Panc1 (cell line): ENCODE measurements around the gene FBXL16. TPM values are rescaled to one million over a fixed set of nuclear protein-coding genes. Genes with fewer than 3 reads are reported as not detected.
A peak's percentile ranks its signal among the peaks of the same experiment; 100 is the strongest.

Experiments
- ATAC-seq: fragments of 200-7000 bp; cut with Tn5 transposase; 2 replicates; pipeline ENCODE4 v1.9.1; 2020; ENCODE audit warnings: mild to moderate bottlenecking, moderate library complexity
- BruUV-seq: library from RNA; stranded (reverse); fragments of 400-500 nt; replicated peaks from 2 replicates; lab custom pipeline; 2021; lab: Mats Ljungman, UMichigan
- CTCF ChIA-PET: fragments of 300-600 bp; sonication (Branson Sonifier 250); formaldehyde crosslinking; loops from one replicate; lab custom pipeline; 2022; ENCODE audit warnings: antibody characterized with exemption; lab: Charles Lee
- POLR2A ChIA-PET: fragments of 300-600 bp; sonication (Branson Sonifier 250); formaldehyde crosslinking; loops from one replicate; lab custom pipeline; 2022; ENCODE audit warnings: antibody characterized with exemption; lab: Charles Lee
- DNase-seq: peaks from one replicate; pipeline ENCODE4 v3.0.0-alpha.2; 2010; ENCODE audit warnings: low read depth, low spot score
- H3K27ac ChIP-seq: 2 replicates; pipeline ENCODE4 v1.5.1; 2011; ENCODE audit warnings: mild to moderate bottlenecking, low read length, inconsistent platforms
- H3K27me3 ChIP-seq: fragments of 200-500 bp; sonication (Bioruptor generic); 2 replicates; pipeline ENCODE4 v1.6.0; 2014; ENCODE audit warnings: low read length, inconsistent platforms; ENCODE audit not compliant: control insufficient read depth, insufficient read depth
- H3K36me3 ChIP-seq: fragments of 200-500 bp; sonication (Bioruptor generic); 2 replicates; pipeline ENCODE4 v1.5.1; 2014; ENCODE audit warnings: inconsistent platforms, mild to moderate bottlenecking, low read length, moderate library complexity; ENCODE audit not compliant: control insufficient read depth, insufficient read depth
- H3K4me1 ChIP-seq: 2 replicates; pipeline ENCODE4 v1.5.1; 2011; ENCODE audit warnings: inconsistent platforms, mild to moderate bottlenecking, low read length, moderate library complexity; ENCODE audit not compliant: control insufficient read depth, insufficient read depth
- H3K4me3 ChIP-seq, 2 experiments: 2 replicates each; pipeline ENCODE4 v1.5.1; 2011 to 2012; ENCODE audit warnings: low read depth in 2 of 2, low read length in 2 of 2, mild to moderate bottlenecking in 2 of 2, inconsistent platforms in 1 of 2, moderate library complexity in 1 of 2
- H3K9me3 ChIP-seq: fragments of 200-500 bp; sonication (Bioruptor generic); 2 replicates; pipeline ENCODE4 v1.5.1; 2014; ENCODE audit warnings: low read depth, mild to moderate bottlenecking, inconsistent platforms, low read length, moderate library complexity; ENCODE audit not compliant: control insufficient read depth, insufficient read depth
- CTCF ChIP-seq: fragments of 450-650 bp; IDR thresholded peaks from 2 replicates; pipeline ENCODE4 v1.5.1; 2017; ENCODE audit warnings: mild to moderate bottlenecking
- POLR2AphosphoS5 ChIP-seq: IDR thresholded peaks from 2 replicates; pipeline ENCODE4 v1.6.1; 2012; ENCODE audit warnings: mild to moderate bottlenecking, low read depth, low read length, moderate library complexity
- REST ChIP-seq, 2 experiments: IDR thresholded peaks; 2 replicates each; pipeline ENCODE4 v1.6.1; 2011 to 2012; ENCODE audit warnings: low read depth in 2 of 2, control low read depth in 1 of 2, low read length in 1 of 2, mild to moderate bottlenecking in 1 of 2, moderate library complexity in 1 of 2; ENCODE audit not compliant: insufficient read depth in 1 of 2
- SIN3A ChIP-seq: IDR thresholded peaks from 2 replicates; pipeline ENCODE4 v1.6.1; 2012; ENCODE audit warnings: low read depth, mild to moderate bottlenecking, low read length, moderate library complexity, borderline replicate concordance; ENCODE audit not compliant: insufficient read depth
- TCF7L2 ChIP-seq: IDR thresholded peaks from 2 replicates; pipeline ENCODE4 v1.6.1; 2011; ENCODE audit warnings: mild to moderate bottlenecking, low read depth, low read length, inconsistent platforms
- in situ Hi-C: cut with HindIII; loops from 2 replicates; pipeline ENCODE4 v1.10.0; 2016; ENCODE audit warnings: low sequenced_read_pairs, low pct_unique_long_range_greater_than_20kb
- intact Hi-C: fragments of 100-400 bp; cut with micrococcal nuclease; formaldehyde crosslinking; loops from one replicate; pipeline ENCODE4 v1.10.0; 2022; ENCODE audit not compliant: unreplicated experiment
- total RNA-seq: library from RNA; stranded (reverse); gene quantifications from one replicate; pipeline ENCODE4 v1.2.1, GENCODE V29; 2021; ENCODE audit not compliant: unreplicated experiment

Gene FBXL16
- total RNA-seq, 1 experiment from 2014 or later: 28.0 TPM

- ATAC-seq (no peak), DNase-seq (no peak)
- BruUV-seq: no TSS peak
- no peak for TF ChIP-seq REST (IDR thresholded peaks at IDR 0.05; ENCODE audit: insufficient read depth in 1 of 2, low read depth in 2 of 2, low read length in 1 of 2)
- no peak for TF ChIP-seq SIN3A
- TF ChIP-seq TCF7L2: no peak
- TF ChIP-seq CTCF: no peak
- no peak for TF ChIP-seq POLR2AphosphoS5
- H3K27me3 ChIP-seq: no peaks in the 10 kb centered on the region
- H3K4me1 ChIP-seq: peaks cover 25% of the 10 kb centered on the region
- in situ Hi-C loops: no loop called here
- no peak overlapping the region for H3K27ac ChIP-seq
- no peaks in the 10 kb centered on the region for H3K36me3 ChIP-seq
- ChIA-PET CTCF (no interaction called here), POLR2A (interaction anchor here (1.0 kb wide), 1 partner anchor 88 kb away, joined by 3 read pairs; no protein-coding TSS in a partner anchor)
- no peak overlapping the region for H3K4me3 ChIP-seq
- intact Hi-C loops: no loop called here
- H3K9me3 ChIP-seq: no peaks in the 10 kb centered on the region
These were observed 28.7 kb downstream of the FBXL16 start for GRCh38 chr16:676913-677312.

DNA sequence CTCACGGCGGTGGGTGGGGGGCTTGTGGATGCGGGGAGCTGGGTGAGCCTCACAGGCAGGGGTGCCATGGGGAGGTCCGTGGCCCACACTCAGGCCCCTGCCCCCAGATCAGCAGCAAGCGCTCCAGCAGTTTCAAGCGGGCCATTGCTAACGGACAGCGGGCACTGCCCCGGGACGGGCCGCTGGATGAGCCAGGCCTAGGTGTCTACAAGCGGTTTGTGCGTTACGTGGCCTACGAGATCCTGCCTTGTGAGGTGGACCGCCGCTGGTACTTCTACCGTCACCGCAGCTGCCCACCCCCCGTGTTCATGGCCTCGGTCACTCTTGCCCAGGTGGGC is 29.1 kb downstream of the FBXL16 start:
- H3K27ac ChIP-seq: no peak overlapping the region
- POLR2A ChIA-PET: interaction anchor here (1.0 kb wide), 1 partner anchor 88 kb away, joined by 3 read pairs; no protein-coding TSS in a partner anchor
- H3K9me3 ChIP-seq: no peaks in the 10 kb centered on the region
- in situ Hi-C loops (no loop called here), intact Hi-C loops (no loop called here)
- ATAC-seq (no peak), DNase-seq (no peak)
- peaks cover 22% of the 10 kb centered on the region for H3K4me1 ChIP-seq
- CTCF ChIA-PET: no interaction called here
- no peak overlapping the region for H3K4me3 ChIP-seq
- no peaks in the 10 kb centered on the region for H3K27me3 ChIP-seq
- TF ChIP-seq TCF7L2: no peak
- TF ChIP-seq SIN3A: no peak
- BruUV-seq: no TSS peak
- no peaks in the 10 kb centered on the region for H3K36me3 ChIP-seq

- ChIA-PET CTCF (no interaction called here), POLR2A (interaction anchor here (1.0 kb wide), 1 partner anchor 87 kb away, joined by 3 read pairs; no protein-coding TSS in a partner anchor)
- H3K4me1 ChIP-seq: peaks cover 22% of the 10 kb centered on the region
- peak overlapping the region; percentile 32 to 39; a peak in 3 of 4 replicates for H3K4me3 ChIP-seq
- TF ChIP-seq SIN3A (no peak), TCF7L2 (no peak)
- H3K9me3 ChIP-seq: no peaks in the 10 kb centered on the region
- no peaks in the 10 kb centered on the region for H3K27me3 ChIP-seq
- peaks cover 3% of the 10 kb centered on the region; the same call in 1 of the 2 replicates for H3K36me3 ChIP-seq
- DNase-seq (no peak), ATAC-seq (no peak)
- intact Hi-C loops: no loop called here
- in situ Hi-C loops: no loop called here
- BruUV-seq: no TSS peak
- H3K27ac ChIP-seq: no peak overlapping the region
These were observed 29.6 kb downstream of the FBXL16 start for GRCh38 chr16:675884-676564.
